GM12872 (cell line): Measurements from ENCODE around the gene WFDC9.

Source experiments
- TF ChIP-seq, protein P1 (sequence below): IDR thresholded peaks from 3 replicates; pipeline ENCODE4 v1.5.1; 2011; ENCODE audit warnings: low read depth, mild to moderate bottlenecking, low read length, moderate library complexity; ENCODE audit not compliant: insufficient read depth

The WFDC9 gene

DNA sequence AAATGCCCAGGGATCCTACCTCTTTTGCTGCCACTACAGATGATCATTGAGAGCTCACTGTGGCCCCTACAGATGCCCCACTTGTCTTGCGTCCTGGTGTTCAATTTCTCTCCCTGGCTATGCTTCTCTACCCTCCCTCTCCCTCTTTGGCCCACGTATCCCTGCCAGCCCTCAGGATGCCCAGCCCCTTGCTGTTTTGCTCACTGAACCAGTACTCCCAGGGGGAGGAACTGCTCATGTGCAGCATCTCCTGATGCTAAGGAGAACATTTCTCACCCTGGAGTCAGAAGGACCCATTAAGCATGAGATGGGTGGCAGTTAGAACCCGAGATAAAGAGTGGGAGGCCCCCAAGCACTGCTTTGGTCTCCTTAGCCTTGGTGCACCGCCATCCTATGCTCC lies at the start of gene WFDC9:
TSS of gene WFDC9 (minus strand) at position 101 of the 400 bp plus-strand sequence. CDS start 21,103 bp downstream, outside the sequence.
- TF ChIP-seq, protein P1, sequence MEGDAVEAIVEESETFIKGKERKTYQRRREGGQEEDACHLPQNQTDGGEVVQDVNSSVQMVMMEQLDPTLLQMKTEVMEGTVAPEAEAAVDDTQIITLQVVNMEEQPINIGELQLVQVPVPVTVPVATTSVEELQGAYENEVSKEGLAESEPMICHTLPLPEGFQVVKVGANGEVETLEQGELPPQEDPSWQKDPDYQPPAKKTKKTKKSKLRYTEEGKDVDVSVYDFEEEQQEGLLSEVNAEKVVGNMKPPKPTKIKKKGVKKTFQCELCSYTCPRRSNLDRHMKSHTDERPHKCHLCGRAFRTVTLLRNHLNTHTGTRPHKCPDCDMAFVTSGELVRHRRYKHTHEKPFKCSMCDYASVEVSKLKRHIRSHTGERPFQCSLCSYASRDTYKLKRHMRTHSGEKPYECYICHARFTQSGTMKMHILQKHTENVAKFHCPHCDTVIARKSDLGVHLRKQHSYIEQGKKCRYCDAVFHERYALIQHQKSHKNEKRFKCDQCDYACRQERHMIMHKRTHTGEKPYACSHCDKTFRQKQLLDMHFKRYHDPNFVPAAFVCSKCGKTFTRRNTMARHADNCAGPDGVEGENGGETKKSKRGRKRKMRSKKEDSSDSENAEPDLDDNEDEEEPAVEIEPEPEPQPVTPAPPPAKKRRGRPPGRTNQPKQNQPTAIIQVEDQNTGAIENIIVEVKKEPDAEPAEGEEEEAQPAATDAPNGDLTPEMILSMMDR = no peak

DNA sequence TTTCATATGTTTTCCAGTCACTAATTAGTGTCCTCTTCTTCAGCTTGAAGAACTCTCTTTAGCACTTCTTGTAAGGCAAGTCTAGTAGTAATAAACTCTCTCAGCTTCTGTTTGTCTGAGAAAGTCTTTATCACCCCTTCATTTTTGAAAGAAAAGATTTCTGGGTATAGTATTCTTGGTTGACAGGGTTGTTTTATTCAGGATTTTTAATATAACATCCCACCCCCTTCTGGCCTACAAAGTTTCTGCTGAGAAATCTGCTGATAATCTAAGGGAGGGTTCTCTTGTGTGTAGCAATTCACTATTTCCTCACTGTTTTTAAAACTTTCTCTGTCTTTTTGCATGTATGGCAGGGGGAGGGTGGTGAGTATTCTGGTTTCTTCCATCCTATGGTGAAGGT lies 48.6 kb upstream of the WFDC9 start:
- TF ChIP-seq, protein P1 = no peak

DNA sequence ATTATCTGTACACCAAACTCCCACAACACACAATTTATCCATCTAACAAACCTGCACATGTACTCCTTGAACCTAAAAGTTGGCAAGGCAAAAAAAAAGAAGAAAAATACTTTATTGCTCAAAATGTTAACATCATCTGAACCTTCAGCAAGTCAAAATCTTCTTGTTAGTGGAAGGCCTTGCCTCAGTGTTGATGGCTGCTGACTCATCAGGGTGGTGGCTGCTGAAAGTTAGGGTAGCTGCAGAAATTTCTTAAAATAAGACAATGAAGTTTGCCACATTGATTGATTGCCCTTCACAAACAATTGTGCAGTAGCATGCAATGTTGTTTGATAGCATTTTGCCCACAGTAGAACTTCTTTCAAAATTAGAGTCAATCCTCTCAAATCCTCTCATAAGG lies 41.7 kb upstream of the WFDC9 start:
- TF ChIP-seq, protein P1 = no peak

DNA sequence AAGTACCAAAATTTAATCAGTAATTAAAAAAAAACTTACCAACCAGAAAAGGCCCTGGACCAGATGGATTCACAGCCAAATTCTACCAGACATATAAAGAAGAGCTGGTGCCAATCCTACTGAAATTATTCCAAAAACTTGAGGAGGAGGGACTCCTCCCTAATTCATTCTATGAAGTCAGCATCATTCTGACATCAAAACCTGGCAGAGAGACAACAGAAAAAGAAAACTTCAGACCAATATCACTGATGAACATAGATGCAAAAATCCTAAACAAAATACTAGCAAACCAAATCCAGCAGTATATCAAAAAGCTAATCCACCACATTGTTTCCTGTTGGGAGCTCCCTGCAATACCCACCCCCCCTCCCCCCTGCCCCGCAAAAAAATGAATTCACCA lies 39.1 kb upstream of the WFDC9 start, which contains the start of gene WFDC11:
TSS of gene WFDC11 (minus strand) at position 101 of the 400 bp plus-strand sequence. CDS start 19,639 bp downstream, outside the sequence.
- TF ChIP-seq, protein P1 = no peak

DNA sequence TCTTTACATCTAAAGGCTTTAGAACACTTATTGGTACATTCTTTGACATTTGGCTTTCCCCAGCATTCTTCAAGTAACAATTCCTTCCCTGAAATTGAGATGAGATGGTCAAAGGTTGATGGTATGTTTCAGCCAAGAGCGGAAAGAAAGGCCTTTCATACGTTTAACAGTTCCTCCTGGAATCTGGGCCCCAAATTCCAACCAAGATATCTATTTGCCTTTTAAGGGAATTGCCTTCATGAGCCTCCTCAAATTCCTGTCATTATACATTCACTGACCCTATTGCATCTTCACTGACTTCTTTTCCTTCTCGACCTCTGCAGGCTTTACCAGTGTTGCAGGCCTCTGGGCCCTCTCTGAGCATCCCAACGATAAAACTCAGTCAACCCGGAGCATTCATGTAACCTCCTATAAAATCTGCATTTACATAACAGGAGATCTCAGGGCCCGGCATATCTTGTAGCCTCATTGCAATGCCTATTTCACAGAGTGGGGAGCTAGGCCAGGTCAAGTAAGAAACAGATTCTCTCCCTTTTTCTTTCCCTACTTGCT lies 18.3 kb upstream of the WFDC9 start:
- TF ChIP-seq, protein P1 = no peak

DNA sequence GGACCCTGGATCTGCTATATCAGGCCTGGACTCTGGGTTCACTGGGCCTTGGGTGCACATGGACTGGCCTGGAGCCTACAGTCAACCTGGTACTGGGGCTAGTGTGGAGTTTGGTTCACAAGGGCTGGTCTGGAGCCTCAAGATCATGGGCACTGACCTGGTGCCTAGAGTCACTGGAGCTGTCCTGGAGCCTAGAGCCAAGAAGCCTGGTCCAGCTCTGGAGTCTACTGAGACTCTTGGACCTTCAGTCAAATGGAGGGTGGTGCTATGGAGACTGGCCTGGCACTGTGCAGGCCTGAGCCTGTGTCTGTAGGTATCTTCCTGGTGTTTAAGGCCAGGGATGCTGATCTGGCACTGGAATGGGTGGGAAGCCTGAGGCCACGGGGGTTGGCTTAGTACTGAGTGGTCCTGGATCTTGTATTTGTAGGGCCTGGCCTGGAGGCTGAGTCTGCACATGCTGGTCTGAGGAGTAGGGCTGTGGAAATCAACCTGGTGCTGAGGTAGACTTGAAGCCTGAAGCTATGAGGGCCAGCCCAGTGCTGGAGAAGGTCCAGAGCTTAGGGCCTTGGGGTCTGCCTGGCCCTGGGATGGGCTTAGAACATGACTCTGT lies 16.5 kb upstream of the WFDC9 start:
- TF ChIP-seq, protein P1 = no peak

DNA sequence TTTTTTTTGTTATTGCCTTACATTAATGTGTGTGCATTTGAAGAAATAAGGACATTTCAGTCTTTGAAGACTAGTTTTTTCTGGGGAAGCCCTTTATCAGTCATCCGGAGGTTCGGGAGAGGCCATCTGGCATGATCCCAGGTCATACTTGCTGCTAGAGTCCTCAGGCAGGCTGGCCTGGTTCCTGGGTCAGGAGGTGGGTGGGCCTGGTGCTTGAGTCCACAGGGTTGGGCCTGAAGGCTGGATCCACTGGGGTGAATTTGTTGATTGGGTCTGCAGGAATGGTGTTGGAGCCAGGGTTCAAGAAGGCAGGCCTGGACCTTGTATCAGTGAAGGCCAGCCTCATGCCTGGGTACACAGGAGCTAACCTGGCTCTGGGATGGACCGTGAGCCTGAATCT lies 15.8 kb upstream of the WFDC9 start:
- TF ChIP-seq, protein P1 = no peak
